Measurements from ENCODE around the gene VCPKMT.

DNA sequence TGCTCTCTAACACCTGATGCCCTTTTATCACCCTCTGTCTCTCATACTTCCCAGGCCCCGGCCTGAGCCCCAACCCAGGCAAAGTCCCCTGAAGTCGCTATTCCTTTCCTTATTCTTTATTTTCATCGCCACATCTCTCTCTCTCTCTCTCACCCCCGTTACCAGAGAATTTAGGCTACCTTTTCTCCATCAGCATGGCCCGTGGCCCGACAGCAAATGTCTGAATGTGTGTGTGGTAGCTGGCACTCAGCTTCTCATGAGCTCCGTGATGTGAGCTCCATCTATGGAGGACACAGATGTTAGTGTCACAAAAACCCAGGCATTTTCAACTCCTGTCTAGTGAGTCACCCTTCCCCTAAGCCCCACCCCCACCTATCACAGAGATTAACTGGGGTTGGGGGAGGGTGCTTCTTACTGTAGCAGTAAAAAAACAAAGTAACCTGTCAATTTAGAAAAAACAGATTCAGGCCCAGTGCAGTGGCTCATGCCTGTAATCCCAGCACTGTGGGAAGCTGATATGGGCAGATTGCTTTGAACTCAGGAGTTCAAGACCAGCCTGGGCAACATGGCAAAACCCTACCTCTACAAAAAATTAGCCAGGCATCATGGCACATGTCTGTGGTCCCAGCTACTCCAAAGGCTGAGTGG lies 53.8 kb downstream of the VCPKMT start:
- peak; percentile 42; the same call in 1 of the 2 replicates for TF ChIP-seq POLR2AphosphoS5 (IDR thresholded peaks at IDR 0.05; ENCODE audit: low read depth, low read length)
- peak; percentile 72 for TF ChIP-seq POLR2A (IDR thresholded peaks at IDR 0.05; ENCODE audit: low read depth, low read length)

All from GM12892 (cell line).